ENCODE measurements around the gene KCNQ1OT1. TPM values are rescaled to one million over a fixed set of nuclear protein-coding genes. Genes with fewer than 3 reads are reported as not detected.

Gene KCNQ1OT1
- total and polyA plus RNA-seq, 8 donors: under 0.01 to 15.1 (median 2.3) TPM

- WGBS, 5 donors: 67 to 77% (median 75%) methylated on average over 13 to 17 of the region's 17 CpGs
- Histone ChIP-seq H3K36me3 (peaks cover 0 to 14% (median 3%) of the 10 kb centered on the region in 4 donors), H3K4me1 (peaks cover 20 to 38% (median 36%) of the 10 kb centered on the region in 4 donors), H3K9me3 (no peaks in the 10 kb centered on the region), H3K27me3 (no peaks in the 10 kb centered on the region), H3K4me3 (no peak overlapping the region), H3K27ac (no peak overlapping the region)
- peak in 1 of 2 donors; percentile 22 for DNase-seq
- intact Hi-C loops (cut with DNase I; ENCODE audit: low total_unique reads): no loop called here
- TF ChIP-seq, protein P1, sequence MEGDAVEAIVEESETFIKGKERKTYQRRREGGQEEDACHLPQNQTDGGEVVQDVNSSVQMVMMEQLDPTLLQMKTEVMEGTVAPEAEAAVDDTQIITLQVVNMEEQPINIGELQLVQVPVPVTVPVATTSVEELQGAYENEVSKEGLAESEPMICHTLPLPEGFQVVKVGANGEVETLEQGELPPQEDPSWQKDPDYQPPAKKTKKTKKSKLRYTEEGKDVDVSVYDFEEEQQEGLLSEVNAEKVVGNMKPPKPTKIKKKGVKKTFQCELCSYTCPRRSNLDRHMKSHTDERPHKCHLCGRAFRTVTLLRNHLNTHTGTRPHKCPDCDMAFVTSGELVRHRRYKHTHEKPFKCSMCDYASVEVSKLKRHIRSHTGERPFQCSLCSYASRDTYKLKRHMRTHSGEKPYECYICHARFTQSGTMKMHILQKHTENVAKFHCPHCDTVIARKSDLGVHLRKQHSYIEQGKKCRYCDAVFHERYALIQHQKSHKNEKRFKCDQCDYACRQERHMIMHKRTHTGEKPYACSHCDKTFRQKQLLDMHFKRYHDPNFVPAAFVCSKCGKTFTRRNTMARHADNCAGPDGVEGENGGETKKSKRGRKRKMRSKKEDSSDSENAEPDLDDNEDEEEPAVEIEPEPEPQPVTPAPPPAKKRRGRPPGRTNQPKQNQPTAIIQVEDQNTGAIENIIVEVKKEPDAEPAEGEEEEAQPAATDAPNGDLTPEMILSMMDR (IDR thresholded peaks at IDR 0.05): no peak
Measured at GRCh38 chr11:2579315-2580060, 120.3 kb downstream of the KCNQ1OT1 start.

DNA sequence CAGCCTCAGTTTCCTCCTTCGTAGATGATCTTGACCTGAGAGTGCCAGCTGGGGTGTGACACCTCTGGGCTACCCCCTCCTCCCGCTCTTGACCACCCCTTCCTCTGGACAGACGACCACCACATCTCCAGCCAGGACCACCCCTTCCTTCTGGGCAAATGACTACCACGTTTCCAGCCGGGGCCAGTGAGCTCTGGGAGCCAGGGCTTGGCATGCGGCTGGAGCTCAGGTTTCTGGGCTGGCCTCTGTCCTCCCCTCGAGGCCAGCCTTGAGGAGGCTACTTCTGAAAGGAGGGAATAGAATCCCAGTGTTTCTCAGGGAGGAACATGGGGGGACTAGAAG, 120.9 kb downstream of the KCNQ1OT1 start:
- Histone ChIP-seq H3K36me3 (peaks cover 0 to 14% (median 3%) of the 10 kb centered on the region in 4 donors), H3K9me3 (no peaks in the 10 kb centered on the region), H3K27ac (no peak overlapping the region), H3K27me3 (no peaks in the 10 kb centered on the region), H3K4me3 (no peak overlapping the region), H3K4me1 (peaks cover 20 to 44% (median 39%) of the 10 kb centered on the region in 4 donors)
- WGBS, 5 donors: 78 to 86% (median 81%) methylated on average over 7 of the region's 7 CpGs
- no peak for DNase-seq
- intact Hi-C loops (cut with DNase I; ENCODE audit: low total_unique reads): no loop called here
- TF ChIP-seq, protein P1 (IDR thresholded peaks at IDR 0.05): no peak
- no peak for TF ChIP-seq POLR2A (IDR thresholded peaks at IDR 0.05)
- TF ChIP-seq EP300 (IDR thresholded peaks at IDR 0.05): no peak
- no peak for TF ChIP-seq POLR2AphosphoS5 (IDR thresholded peaks at IDR 0.05)

DNA sequence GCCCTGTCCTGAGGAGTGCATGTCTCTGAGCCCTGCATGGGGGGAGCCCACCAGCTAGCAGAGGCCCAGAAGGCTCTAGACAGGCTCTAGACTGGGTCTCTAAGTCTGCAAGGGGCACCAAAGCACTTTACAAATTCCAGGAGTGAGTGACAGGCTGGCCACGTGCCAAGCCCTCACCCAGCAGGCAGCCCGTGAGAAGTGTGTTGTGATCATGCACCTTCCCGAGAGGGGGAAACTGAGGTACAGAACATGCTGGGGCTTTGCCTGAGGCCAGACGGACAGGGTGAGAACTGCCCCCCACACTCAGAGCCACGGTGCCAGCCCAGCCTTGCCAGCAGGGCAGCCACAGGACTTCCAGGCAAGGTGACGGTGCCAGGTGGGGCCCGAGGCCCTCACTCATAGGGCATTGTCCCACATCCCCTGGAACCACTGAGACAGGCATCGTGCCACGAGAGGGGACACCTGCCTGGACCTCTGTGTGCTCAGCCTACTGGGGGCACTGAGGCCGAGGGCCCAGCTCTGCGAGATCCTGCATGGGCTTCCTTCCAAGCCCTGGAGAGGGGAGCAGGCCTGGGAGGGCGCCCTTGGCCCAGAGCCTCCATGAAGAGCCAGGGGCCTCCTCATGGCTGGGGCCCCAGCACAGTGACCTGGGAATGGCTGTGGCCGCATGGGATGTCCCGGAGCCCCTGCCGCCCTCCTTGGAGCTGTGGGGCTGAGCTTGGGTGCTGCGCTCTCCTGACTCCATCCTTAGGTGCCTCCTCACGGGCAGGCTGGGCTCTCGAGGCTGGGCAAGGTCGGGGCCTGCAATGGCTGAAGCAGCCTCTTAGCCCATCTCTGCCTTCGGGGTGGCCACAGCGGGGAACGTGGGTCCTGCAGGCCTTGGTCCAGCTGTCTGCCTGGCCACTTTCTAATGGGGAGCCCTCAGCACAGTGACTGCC, 121.5 kb downstream of the KCNQ1OT1 start:
- Histone ChIP-seq H3K4me3 (no peak overlapping the region), H3K9me3 (no peaks in the 10 kb centered on the region), H3K27ac (peak overlapping the region in 1 of 5 donors; percentile 82), H3K4me1 (peaks cover 20 to 50% (median 39%) of the 10 kb centered on the region in 4 donors), H3K27me3 (no peaks in the 10 kb centered on the region), H3K36me3 (peaks cover 0 to 11% (median 1%) of the 10 kb centered on the region in 4 donors)
- WGBS, 5 donors: 63 to 86% (median 78%) methylated on average over 13 to 22 of the region's 22 CpGs
- TF ChIP-seq POLR2A (IDR thresholded peaks at IDR 0.05): no peak
- TF ChIP-seq POLR2AphosphoS5 (IDR thresholded peaks at IDR 0.05): no peak
- TF ChIP-seq, protein P1 (IDR thresholded peaks at IDR 0.05): no peak
- TF ChIP-seq EP300 (IDR thresholded peaks at IDR 0.05): no peak
- intact Hi-C loops (cut with DNase I; ENCODE audit: low total_unique reads): no loop called here
- peak; percentile 44 to 56 for DNase-seq
